Activated T-cell treated with anti-CD3 and anti-CD28 coated beads for 1 hour (primary cell): ENCODE measurements around the gene GPX8.

ENCODE experiments used
- DNase-seq: peaks from one replicate; pipeline ENCODE4 v3.0.0-alpha.2; 2020; ENCODE audit warnings: low read depth

The GPX8 gene

GRCh38 chr5:55159763-55160492 lies at the start of gene GPX8:
GPX8 (plus strand) TSS chr5:55160171; CDS start chr5:55160193, 22 bp downstream.
- DNase-seq, result no peak

GRCh38 chr5:55110217-55110616 lies 49.8 kb upstream of the GPX8 start:
- DNase-seq, result no peak

GRCh38 chr5:55113327-55113726 lies 46.6 kb upstream of the GPX8 start:
- DNase-seq, result no peak

- no peak for DNase-seq
These were observed 45.9 kb upstream of the GPX8 start for GRCh38 chr5:55114061-55114460.

- DNase-seq, result no peak
These were observed 36.6 kb upstream of the GPX8 start for GRCh38 chr5:55123365-55123764.

GRCh38 chr5:55134053-55134722 lies 25.8 kb upstream of the GPX8 start:
- no peak for DNase-seq

- DNase-seq, result no peak
These were observed 23.4 kb upstream of the GPX8 start for GRCh38 chr5:55136521-55136920.

- DNase-seq, result no peak
These were observed 18.9 kb upstream of the GPX8 start for GRCh38 chr5:55140908-55141665.

GRCh38 chr5:55141945-55142690 lies 17.9 kb upstream of the GPX8 start:
- DNase-seq, result no peak

GRCh38 chr5:55143624-55144023 lies 16.3 kb upstream of the GPX8 start:
- no peak for DNase-seq

GRCh38 chr5:55146080-55146479 lies 13.9 kb upstream of the GPX8 start:
- DNase-seq, result no peak

- DNase-seq, result peak; percentile 70
These were observed 13.3 kb upstream of the GPX8 start for GRCh38 chr5:55146543-55147151.

GRCh38 chr5:55149308-55149795 lies 10.6 kb upstream of the GPX8 start:
- no peak for DNase-seq

- no peak for DNase-seq
These were observed 7.8 kb upstream of the GPX8 start for GRCh38 chr5:55151923-55152842.

- no peak for DNase-seq
These were observed 5.1 kb upstream of the GPX8 start for GRCh38 chr5:55154873-55155272.

- no peak for DNase-seq
These were observed 680 bp downstream of the GPX8 start for GRCh38 chr5:55160493-55161209.

GRCh38 chr5:55162666-55163065 lies 2.7 kb downstream of the GPX8 start:
- DNase-seq, result no peak

- no peak for DNase-seq
These were observed 11.5 kb downstream of the GPX8 start for GRCh38 chr5:55171471-55171870.

- DNase-seq, result peak; percentile 33
These were observed 12.3 kb downstream of the GPX8 start for GRCh38 chr5:55172051-55172899.
